Measurements from ENCODE around the gene MEDAG.
A peak's percentile ranks its signal among the peaks of the same experiment; 100 is the strongest.

MEDAG gene

GRCh38 chr13:30862707-30863106, 43.4 kb upstream of the MEDAG start:
- in situ Hi-C loops (cut with HindIII; ENCODE audit: low pct_ligation_motif_present, low sequenced_read_pairs), result no loop called here
- DNase-seq, result peak; percentile 49
- TF ChIP-seq CTCF (IDR thresholded peaks at IDR 0.05; ENCODE audit: low read depth, low read length, missing control alignments), result peak; percentile 31

GRCh38 chr13:30863231-30863630, 42.8 kb upstream of the MEDAG start:
- Histone ChIP-seq H3K4me3 (ENCODE audit: low read depth, low read length) (no peak overlapping the region), H3K27me3 (replicated peaks) (no peaks in the 10 kb centered on the region), H3K27ac (peak overlapping the region; percentile 1), H3K36me3 (replicated peaks) (no peaks in the 10 kb centered on the region)
- in situ Hi-C loops (cut with HindIII; ENCODE audit: low pct_ligation_motif_present, low sequenced_read_pairs), result no loop called here
- no peak for DNase-seq
- no peak for TF ChIP-seq CTCF (IDR thresholded peaks at IDR 0.05; ENCODE audit: low read depth, low read length, missing control alignments)

More at GRCh38 chr13:30862707-30863106, 43.4 kb upstream of the MEDAG start:
- Histone ChIP-seq H3K27ac (peak overlapping the region; percentile 1), H3K27me3 (replicated peaks) (no peaks in the 10 kb centered on the region), H3K4me3 (ENCODE audit: low read depth, low read length) (no peak overlapping the region), H3K36me3 (replicated peaks) (no peaks in the 10 kb centered on the region)

- Histone ChIP-seq H3K27ac (peak overlapping the region; percentile 99), H3K36me3 (replicated peaks) (no peaks in the 10 kb centered on the region), H3K27me3 (replicated peaks) (no peaks in the 10 kb centered on the region), H3K4me3 (ENCODE audit: low read depth, low read length) (no peak overlapping the region)
- in situ Hi-C loops (cut with HindIII; ENCODE audit: low pct_ligation_motif_present, low sequenced_read_pairs), result no loop called here
- no peak for DNase-seq
- no peak for TF ChIP-seq CTCF (IDR thresholded peaks at IDR 0.05; ENCODE audit: low read depth, low read length, missing control alignments)
These were observed 42.3 kb upstream of the MEDAG start for GRCh38 chr13:30863796-30864195.

- Histone ChIP-seq H3K36me3 (replicated peaks) (no peaks in the 10 kb centered on the region), H3K27ac (peak overlapping the region; percentile 99), H3K4me3 (ENCODE audit: low read depth, low read length) (no peak overlapping the region), H3K27me3 (replicated peaks) (no peaks in the 10 kb centered on the region)
- TF ChIP-seq CTCF (IDR thresholded peaks at IDR 0.05; ENCODE audit: low read depth, low read length, missing control alignments), result no peak
- in situ Hi-C loops (cut with HindIII; ENCODE audit: low pct_ligation_motif_present, low sequenced_read_pairs), result no loop called here
- DNase-seq, result peak; percentile 96
These were observed 41.5 kb upstream of the MEDAG start for GRCh38 chr13:30864433-30865122.

GRCh38 chr13:30865123-30866049, 40.7 kb upstream of the MEDAG start:
- peak overlapping the region; percentile 99 for H3K27ac ChIP-seq
- peak; percentile 91 for DNase-seq

More at GRCh38 chr13:30865123-30866049, 40.7 kb upstream of the MEDAG start:
- in situ Hi-C loops (cut with HindIII; ENCODE audit: low pct_ligation_motif_present, low sequenced_read_pairs), result no loop called here
- Histone ChIP-seq H3K4me3 (ENCODE audit: low read depth, low read length) (peak overlapping the region; percentile 22), H3K27me3 (replicated peaks) (no peaks in the 10 kb centered on the region), H3K36me3 (replicated peaks) (no peaks in the 10 kb centered on the region)
- peak; percentile 95 for TF ChIP-seq CTCF (IDR thresholded peaks at IDR 0.05; ENCODE audit: low read depth, low read length, missing control alignments)
